Esophagus squamous epithelium (tissue), 5 donors: ENCODE data around the gene ASIC2. TPM values are rescaled to one million over a fixed set of nuclear protein-coding genes. Genes with fewer than 3 reads are reported as not detected.

Source experiments
- DNase-seq: peaks from one replicate; lab custom pipeline; 2025; lab: John Stamatoyannopoulos, UW
- H3K27ac ChIP-seq, 4 donors: fragments of 200-600 bp; sonication (generic); one replicate each; pipeline ENCODE4 v1.5.1; 2016 to 2019; ENCODE audit warnings: mild to moderate bottlenecking in 1 of 4
- H3K27me3 ChIP-seq, 4 donors: fragments of 200-600 bp; sonication (generic); 1 replicate in 3 of 4; 2 replicates in 1 of 4; pipeline versions ENCODE4 v1.5.1 to v1.6.0; 2017 to 2021; ENCODE audit warnings: antibody characterized with exemption in 1 of 4
- H3K36me3 ChIP-seq, 3 donors: fragments of 200-600 bp; sonication (generic); one replicate each; pipeline ENCODE4 v1.5.1; 2016 to 2019
- H3K4me1 ChIP-seq, 3 donors: fragments of 200-600 bp; sonication (generic); one replicate each; pipeline ENCODE4 v1.5.1; 2017 to 2019
- H3K4me3 ChIP-seq, 4 donors: fragments of 200-600 bp; sonication (generic); 1 replicate in 3 of 4; 2 replicates in 1 of 4; pipeline ENCODE4 v1.5.1; 2016 to 2019; ENCODE audit warnings: mild to moderate bottlenecking in 2 of 4, moderate library complexity in 1 of 4
- H3K9me3 ChIP-seq, 3 donors: fragments of 200-600 bp; sonication (generic); one replicate each; pipeline ENCODE4 v1.5.1; 2016 to 2019
- CTCF ChIP-seq, 6 experiments: fragments of 450-650 bp in 4 of 6; fragments of 200-600 bp in 2 of 6; sonication (generic) in 2 of 6; IDR thresholded peaks; one replicate each; pipeline ENCODE4 v1.5.1; 2016 to 2019; ENCODE audit warnings: antibody characterized with exemption in 6 of 6, mild to moderate bottlenecking in 4 of 6, moderate library complexity in 4 of 6
- POLR2A ChIP-seq, 4 donors: fragments of 450-650 bp; IDR thresholded peaks; one replicate each; pipeline ENCODE4 v1.6.1; 2017; ENCODE audit warnings: antibody characterized with exemption in 4 of 4, mild to moderate bottlenecking in 4 of 4, moderate library complexity in 3 of 4
- WGBS, 2 donors: methylation state at CpG; one replicate each; pipeline ENCODE4 v1.1.5; 2018; 5-methylcytosine and 5-hydroxymethylcytosine counted together
- intact Hi-C: fragments of 100-400 bp; cut with DNase I; formaldehyde crosslinking; loops from one replicate; pipeline ENCODE4 v1.15.0; 2022
- total RNA-seq, 4 donors: library from RNA; depleted of rRNA; stranded (reverse); fragments of >200 nt; gene quantifications; one replicate each; pipeline ENCODE4 v1.1.0, GENCODE V29; 2016
- donor health status: DM: yes; HTN: yes; CAD: no.

ASIC2 gene
- total RNA-seq, 4 donors from 2014 or later = 0.29 TPM; not detected in 3

GRCh38 chr17:33099906-33100305 lies 193.2 kb downstream of the ASIC2 start:
- Histone ChIP-seq H3K27me3 (peaks cover 0 to 24% (median 0%) of the 10 kb centered on the region in 4 donors), H3K4me1 (no peaks in the 10 kb centered on the region), H3K4me3 (no peak overlapping the region), H3K36me3 (no peaks in the 10 kb centered on the region), H3K27ac (no peak overlapping the region), H3K9me3 (no peaks in the 10 kb centered on the region)
- TF ChIP-seq POLR2A (IDR thresholded peaks at IDR 0.05) (no peak), CTCF (IDR thresholded peaks at IDR 0.05) (no peak)
- intact Hi-C loops = no loop called here
- WGBS, 2 donors = 81 to 83% methylated on average over 2 of the region's 2 CpGs
- no peak for DNase-seq

DNA sequence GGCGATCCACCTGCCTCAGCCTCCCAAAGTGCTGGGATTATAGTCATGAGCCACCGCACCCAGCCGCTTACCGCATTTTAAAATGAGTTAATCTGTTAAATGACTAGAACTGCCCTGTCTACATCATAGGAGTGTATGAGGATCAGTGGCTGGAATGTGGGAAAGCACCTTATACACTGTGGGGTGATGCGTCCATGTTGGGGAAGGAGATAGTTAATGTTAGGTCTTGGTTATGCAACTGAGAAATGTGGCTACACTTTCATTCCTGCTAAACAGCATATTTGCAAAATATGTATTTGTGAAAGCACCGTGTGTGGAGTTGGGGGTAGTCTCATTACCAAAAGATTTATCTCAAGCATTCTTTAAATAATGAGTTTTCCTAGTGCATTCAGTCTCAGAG lies 193.8 kb downstream of the ASIC2 start:
- Histone ChIP-seq H3K4me1 (no peaks in the 10 kb centered on the region), H3K4me3 (no peak overlapping the region), H3K36me3 (no peaks in the 10 kb centered on the region), H3K9me3 (no peaks in the 10 kb centered on the region), H3K27ac (no peak overlapping the region), H3K27me3 (peaks cover 0 to 30% (median 0%) of the 10 kb centered on the region in 4 donors)
- intact Hi-C loops = no loop called here
- 82 to 91% methylated on average over 6 of the region's 6 CpGs for WGBS, 2 donors
- TF ChIP-seq CTCF (IDR thresholded peaks at IDR 0.05) (no peak), POLR2A (IDR thresholded peaks at IDR 0.05) (no peak)
- DNase-seq = no peak

- H3K4me1 ChIP-seq = no peaks in the 10 kb centered on the region
- TF ChIP-seq POLR2A (IDR thresholded peaks at IDR 0.05) (no peak), CTCF (IDR thresholded peaks at IDR 0.05) (no peak)
- WGBS, 2 donors = 74 to 82% methylated on average over 8 of the region's 8 CpGs
- DNase-seq = no peak
- intact Hi-C loops = no loop called here
- H3K9me3 ChIP-seq = no peaks in the 10 kb centered on the region
- no peaks in the 10 kb centered on the region for H3K36me3 ChIP-seq
- H3K27me3 ChIP-seq = peaks cover 0 to 44% (median 0%) of the 10 kb centered on the region in 4 donors
- no peak overlapping the region for H3K27ac ChIP-seq
- H3K4me3 ChIP-seq = no peak overlapping the region
These were observed 195.7 kb downstream of the ASIC2 start for GRCh38 chr17:33097411-33097810.

DNA sequence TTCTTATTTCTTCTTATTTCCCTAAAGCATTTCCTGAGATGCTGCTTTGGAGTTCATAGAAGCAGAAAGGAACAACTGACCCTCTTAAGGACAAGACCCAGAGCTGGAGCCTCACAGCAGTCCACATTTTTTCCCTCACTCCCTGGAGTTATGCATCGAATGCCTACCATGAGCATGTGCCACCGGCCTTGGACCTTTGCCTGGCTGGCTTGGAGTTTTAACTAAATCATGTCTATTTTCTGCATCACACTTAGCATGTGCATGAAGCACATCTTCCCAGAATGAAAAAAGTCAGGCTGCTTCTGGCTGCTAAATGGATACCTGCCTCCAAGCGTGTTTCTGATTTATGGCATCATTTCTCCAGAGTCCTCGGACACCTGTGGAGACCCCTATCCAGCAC lies 196.9 kb downstream of the ASIC2 start:
- TF ChIP-seq POLR2A (IDR thresholded peaks at IDR 0.05) = no peak
- TF ChIP-seq CTCF (IDR thresholded peaks at IDR 0.05) = no peak
- no peak for DNase-seq
- WGBS, 2 donors = 63 to 65% methylated on average over 3 to 4 of the region's 4 CpGs
- Histone ChIP-seq H3K9me3 (no peaks in the 10 kb centered on the region), H3K36me3 (no peaks in the 10 kb centered on the region), H3K4me1 (no peaks in the 10 kb centered on the region), H3K4me3 (no peak overlapping the region), H3K27ac (no peak overlapping the region), H3K27me3 (peaks cover 0 to 56% (median 0%) of the 10 kb centered on the region in 4 donors)
- intact Hi-C loops = no loop called here

GRCh38 chr17:33091271-33091670 lies 201.8 kb downstream of the ASIC2 start:
- Histone ChIP-seq H3K27ac (no peak overlapping the region), H3K27me3 (peaks cover 0 to 83% (median 0%) of the 10 kb centered on the region in 4 donors), H3K36me3 (no peaks in the 10 kb centered on the region), H3K4me1 (no peaks in the 10 kb centered on the region), H3K9me3 (no peaks in the 10 kb centered on the region), H3K4me3 (no peak overlapping the region)
- intact Hi-C loops = no loop called here
- 25 to 39% methylated on average over 5 of the region's 5 CpGs for WGBS, 2 donors
- TF ChIP-seq CTCF (IDR thresholded peaks at IDR 0.05) (no peak), POLR2A (IDR thresholded peaks at IDR 0.05) (no peak)
- no peak for DNase-seq
